RWPE1 (cell line): Measurements from ENCODE around the gene CAPZB.

ENCODE experiments used
- CTCF ChIA-PET: fragments of 350-600 bp; sonication (Branson Sonifier 250); formaldehyde crosslinking; extraction: SDS; loops from one replicate; lab custom pipeline; 2021; lab: Yijun Ruan, JAX
- POLR2A ChIA-PET: fragments of 400-600 bp; formaldehyde crosslinking; extraction: SDS; loops from one replicate; lab custom pipeline; 2020; ENCODE audit warnings: antibody characterized with exemption; ENCODE audit not compliant: low non-redundant PET; lab: Yijun Ruan, JAX
- DNase-seq: peaks from one replicate; pipeline ENCODE4 v3.0.0; 2012; ENCODE audit warnings: low spot score
- H3K27ac ChIP-seq: fragments of 450-650 bp; 2 replicates; pipeline ENCODE4 v1.5.1; 2017
- TF ChIP-seq, protein P1 (sequence below): fragments of 450-650 bp; conservative IDR thresholded peaks from 2 replicates; pipeline ENCODE4 v1.5.1; 2017; ENCODE audit warnings: low read depth, mild to moderate bottlenecking

The CAPZB gene

GRCh38 chr1:19469004-19469403 lies 16.3 kb downstream of the CAPZB start:
- H3K27ac ChIP-seq = peak overlapping the region; percentile 72
- CTCF ChIA-PET = no interaction called here
- TF ChIP-seq, protein P1, sequence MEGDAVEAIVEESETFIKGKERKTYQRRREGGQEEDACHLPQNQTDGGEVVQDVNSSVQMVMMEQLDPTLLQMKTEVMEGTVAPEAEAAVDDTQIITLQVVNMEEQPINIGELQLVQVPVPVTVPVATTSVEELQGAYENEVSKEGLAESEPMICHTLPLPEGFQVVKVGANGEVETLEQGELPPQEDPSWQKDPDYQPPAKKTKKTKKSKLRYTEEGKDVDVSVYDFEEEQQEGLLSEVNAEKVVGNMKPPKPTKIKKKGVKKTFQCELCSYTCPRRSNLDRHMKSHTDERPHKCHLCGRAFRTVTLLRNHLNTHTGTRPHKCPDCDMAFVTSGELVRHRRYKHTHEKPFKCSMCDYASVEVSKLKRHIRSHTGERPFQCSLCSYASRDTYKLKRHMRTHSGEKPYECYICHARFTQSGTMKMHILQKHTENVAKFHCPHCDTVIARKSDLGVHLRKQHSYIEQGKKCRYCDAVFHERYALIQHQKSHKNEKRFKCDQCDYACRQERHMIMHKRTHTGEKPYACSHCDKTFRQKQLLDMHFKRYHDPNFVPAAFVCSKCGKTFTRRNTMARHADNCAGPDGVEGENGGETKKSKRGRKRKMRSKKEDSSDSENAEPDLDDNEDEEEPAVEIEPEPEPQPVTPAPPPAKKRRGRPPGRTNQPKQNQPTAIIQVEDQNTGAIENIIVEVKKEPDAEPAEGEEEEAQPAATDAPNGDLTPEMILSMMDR = no peak
- POLR2A ChIA-PET = no interaction called here
- no peak for DNase-seq

GRCh38 chr1:19468397-19468956 lies 16.9 kb downstream of the CAPZB start:
- DNase-seq = peak; percentile 65

DNA sequence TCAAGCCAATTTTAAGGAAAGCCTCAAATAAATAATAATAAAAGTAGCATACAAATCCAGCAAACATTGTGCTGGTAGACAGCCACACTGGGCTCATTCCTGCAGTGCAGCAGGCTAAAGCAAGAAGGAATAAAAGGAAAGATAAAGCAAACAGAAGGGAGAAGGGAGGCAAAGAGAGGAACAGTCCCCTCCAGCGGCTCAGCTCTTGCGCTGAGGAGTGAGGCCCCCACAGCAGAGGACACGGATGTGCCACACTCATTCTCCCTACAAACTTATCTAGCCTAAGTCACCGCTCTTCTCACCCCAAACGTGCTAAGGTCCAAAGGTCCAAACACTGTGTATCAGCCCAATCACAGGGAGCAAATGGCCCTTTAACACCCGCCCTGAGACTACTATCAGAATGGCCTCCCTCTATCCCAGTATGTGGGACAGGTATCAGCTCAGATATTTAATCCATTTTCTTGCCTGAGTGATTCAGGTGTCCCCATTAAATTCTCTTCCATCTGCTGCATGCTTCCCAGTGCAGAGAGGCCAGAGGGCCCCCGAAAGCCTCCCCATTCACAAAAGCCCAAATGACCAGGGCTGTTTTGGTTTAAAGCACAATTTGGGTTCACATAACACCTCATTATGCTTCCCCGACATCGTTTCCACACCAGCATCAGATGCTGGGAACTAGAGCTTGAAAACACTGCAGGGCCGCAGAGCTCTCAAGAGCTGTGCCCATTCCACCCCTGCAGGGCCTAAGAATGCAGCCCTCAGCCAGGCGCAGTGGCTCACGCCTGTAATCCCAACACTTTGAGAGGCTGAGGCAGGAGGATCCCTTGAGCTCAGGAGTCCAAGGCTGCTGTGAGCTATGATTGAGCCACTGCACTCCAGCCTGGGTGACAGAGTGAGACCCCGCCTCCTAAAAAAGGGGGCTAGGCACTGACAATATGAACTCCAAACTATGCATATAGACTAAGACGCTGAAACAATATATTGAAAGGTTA lies 17.8 kb downstream of the CAPZB start:
- DNase-seq = no peak
- CTCF ChIA-PET = interaction anchor here (0.6 kb wide), 1 partner anchor 186 kb away, joined by 4 read pairs; no protein-coding TSS in a partner anchor
- TF ChIP-seq, protein P1 = no peak
- POLR2A ChIA-PET = no interaction called here
- peak overlapping the region; percentile 72 for H3K27ac ChIP-seq

More at GRCh38 chr1:19468397-19468956, 16.9 kb downstream of the CAPZB start:
- TF ChIP-seq, protein P1 = no peak
- CTCF ChIA-PET = interaction anchor here (0.6 kb wide), 1 partner anchor 185 kb away, joined by 4 read pairs; no protein-coding TSS in a partner anchor
- H3K27ac ChIP-seq = peak overlapping the region; percentile 72
- POLR2A ChIA-PET = no interaction called here

- ChIA-PET POLR2A (no interaction called here), CTCF (no interaction called here)
Observed at GRCh38 chr1:19466112-19466561, 19.2 kb downstream of the CAPZB start.

DNA sequence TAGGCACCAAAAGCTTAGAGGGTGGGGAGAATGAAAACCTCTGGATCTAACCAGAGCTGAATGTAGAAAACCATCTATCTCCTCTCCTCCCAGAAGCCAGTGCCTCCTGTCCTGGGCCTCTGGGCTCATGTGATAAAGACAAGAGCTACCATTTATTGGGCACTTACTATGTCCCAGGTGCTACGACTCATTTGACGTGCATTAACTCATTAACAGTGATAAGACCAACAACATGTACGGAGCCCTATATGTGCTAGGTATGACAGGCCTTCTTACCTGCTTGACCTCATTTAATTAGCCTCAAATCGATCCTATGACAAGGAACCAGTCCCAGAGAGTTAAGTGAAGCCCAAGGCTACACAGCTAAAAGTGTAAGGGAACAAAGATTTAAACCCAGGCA lies 19.7 kb downstream of the CAPZB start:
- TF ChIP-seq, protein P1 = no peak
- CTCF ChIA-PET = interaction anchor here (0.6 to 0.8 kb wide), 2 partner anchors 132 to 437 kb away, joined by 3 to 6 read pairs; no protein-coding TSS in a partner anchor
- POLR2A ChIA-PET = no interaction called here
- H3K27ac ChIP-seq = no peak overlapping the region
- no peak for DNase-seq

More at GRCh38 chr1:19466112-19466561, 19.2 kb downstream of the CAPZB start:
- H3K27ac ChIP-seq = 0 out of 2 replicates have a peak overlapping the region, but pooled peaks have one; percentile 11
- no peak for DNase-seq
- TF ChIP-seq, protein P1 = no peak

DNA sequence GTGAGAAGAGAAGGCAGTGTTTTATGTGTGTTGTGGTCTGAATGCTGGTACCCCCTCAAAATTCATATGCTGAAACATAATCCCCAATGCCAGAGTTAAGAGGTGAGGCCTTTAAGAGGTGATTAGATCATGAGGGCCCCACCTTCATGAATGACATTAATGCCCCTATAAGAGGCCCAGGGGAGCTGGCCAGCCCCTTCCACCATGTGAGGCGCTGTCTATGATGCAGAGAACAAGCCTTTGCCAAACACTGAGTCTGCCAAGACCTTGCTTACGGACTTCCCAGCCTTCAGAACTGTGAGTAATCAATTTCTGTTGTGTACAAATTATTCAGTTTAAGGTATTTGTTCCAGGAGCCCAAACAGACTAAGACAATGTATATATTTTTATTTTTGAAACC lies 20.2 kb downstream of the CAPZB start:
- TF ChIP-seq, protein P1 = no peak
- CTCF ChIA-PET = interaction anchor here (0.6 to 0.8 kb wide), 2 partner anchors 133 to 436 kb away, joined by 3 to 6 read pairs; no protein-coding TSS in a partner anchor
- DNase-seq = no peak
- POLR2A ChIA-PET = no interaction called here
- no peak overlapping the region for H3K27ac ChIP-seq
